GM12865 (cell line): ENCODE results near the gene HADHB.

Source experiments
- DNase-seq: peaks from one replicate; pipeline ENCODE4 v3.0.0; 2010; ENCODE audit warnings: low read depth
- H3K4me3 ChIP-seq: 2 replicates; pipeline ENCODE4 v1.5.1; 2011; ENCODE audit warnings: mild to moderate bottlenecking, low read depth, low read length, control low read depth
- TF ChIP-seq, protein P1 (sequence below): IDR thresholded peaks from 2 replicates; pipeline ENCODE4 v1.5.1; 2011; ENCODE audit warnings: low read length, control low read depth, low read depth, inconsistent platforms; ENCODE audit not compliant: insufficient read depth; ENCODE audit errors: missing control alignments

Gene HADHB

DNA sequence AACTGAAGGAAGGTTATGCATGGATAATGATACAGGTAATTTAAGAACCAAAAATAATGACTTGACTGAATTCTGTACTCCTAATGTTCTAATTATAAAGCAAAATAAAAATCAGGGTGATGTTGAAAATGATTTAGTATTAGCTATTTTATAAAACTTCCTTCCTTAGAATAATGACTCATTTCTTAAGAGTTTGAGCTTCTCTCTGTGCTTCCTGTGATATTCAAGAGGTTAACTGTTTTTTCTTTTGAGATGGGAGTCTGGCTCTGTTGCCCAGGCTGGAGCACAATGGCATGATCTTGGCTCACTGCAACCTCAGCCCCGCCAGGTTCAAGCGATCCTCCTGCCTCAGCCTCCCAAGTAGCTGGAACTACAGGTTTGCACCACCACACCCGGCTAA is 15.1 kb upstream of the HADHB start:
- no peak overlapping the region for H3K4me3 ChIP-seq
- TF ChIP-seq, protein P1, sequence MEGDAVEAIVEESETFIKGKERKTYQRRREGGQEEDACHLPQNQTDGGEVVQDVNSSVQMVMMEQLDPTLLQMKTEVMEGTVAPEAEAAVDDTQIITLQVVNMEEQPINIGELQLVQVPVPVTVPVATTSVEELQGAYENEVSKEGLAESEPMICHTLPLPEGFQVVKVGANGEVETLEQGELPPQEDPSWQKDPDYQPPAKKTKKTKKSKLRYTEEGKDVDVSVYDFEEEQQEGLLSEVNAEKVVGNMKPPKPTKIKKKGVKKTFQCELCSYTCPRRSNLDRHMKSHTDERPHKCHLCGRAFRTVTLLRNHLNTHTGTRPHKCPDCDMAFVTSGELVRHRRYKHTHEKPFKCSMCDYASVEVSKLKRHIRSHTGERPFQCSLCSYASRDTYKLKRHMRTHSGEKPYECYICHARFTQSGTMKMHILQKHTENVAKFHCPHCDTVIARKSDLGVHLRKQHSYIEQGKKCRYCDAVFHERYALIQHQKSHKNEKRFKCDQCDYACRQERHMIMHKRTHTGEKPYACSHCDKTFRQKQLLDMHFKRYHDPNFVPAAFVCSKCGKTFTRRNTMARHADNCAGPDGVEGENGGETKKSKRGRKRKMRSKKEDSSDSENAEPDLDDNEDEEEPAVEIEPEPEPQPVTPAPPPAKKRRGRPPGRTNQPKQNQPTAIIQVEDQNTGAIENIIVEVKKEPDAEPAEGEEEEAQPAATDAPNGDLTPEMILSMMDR, result no peak
- DNase-seq, result no peak

DNA sequence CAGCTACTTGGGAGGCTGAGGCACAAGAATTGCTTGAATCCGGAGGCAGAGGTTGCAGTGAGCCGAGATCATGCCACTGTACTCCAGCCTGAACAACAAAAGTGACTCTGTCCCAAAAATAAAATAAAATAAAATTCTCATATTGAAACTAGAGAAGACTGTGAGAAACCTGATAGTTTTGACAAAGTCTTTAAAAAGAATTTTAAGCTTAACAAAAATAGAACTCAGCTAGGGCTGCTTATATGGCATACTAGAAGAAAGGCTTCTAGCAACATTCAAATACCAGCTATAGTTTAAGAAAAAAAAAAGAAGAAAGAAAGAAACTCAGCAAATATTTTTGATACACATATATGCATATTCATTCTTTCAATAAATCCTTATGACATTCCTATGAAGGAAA is 13.9 kb upstream of the HADHB start:
- no peak for DNase-seq
- H3K4me3 ChIP-seq, result no peak overlapping the region
- TF ChIP-seq, protein P1, result no peak

DNA sequence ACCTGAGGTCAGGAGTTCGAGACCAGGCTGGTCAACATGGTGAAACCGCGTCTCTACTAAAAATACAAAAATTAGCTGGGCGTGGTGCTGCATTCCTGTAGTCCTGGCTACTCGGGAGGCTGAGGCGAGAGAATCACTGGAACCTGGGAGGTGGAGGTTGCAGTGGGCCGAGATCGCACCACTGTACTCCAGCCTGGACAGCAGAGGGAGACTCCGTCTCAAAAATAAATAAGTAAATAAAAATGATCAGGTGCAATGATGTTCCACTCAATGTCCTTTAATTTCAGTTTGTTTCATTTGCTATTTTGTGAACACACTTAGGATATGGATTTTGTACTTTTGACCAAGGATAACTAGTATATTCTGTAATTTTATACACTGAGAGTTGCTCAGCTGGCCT is 9.7 kb upstream of the HADHB start:
- TF ChIP-seq, protein P1, result no peak
- DNase-seq, result no peak
- no peak overlapping the region for H3K4me3 ChIP-seq

DNA sequence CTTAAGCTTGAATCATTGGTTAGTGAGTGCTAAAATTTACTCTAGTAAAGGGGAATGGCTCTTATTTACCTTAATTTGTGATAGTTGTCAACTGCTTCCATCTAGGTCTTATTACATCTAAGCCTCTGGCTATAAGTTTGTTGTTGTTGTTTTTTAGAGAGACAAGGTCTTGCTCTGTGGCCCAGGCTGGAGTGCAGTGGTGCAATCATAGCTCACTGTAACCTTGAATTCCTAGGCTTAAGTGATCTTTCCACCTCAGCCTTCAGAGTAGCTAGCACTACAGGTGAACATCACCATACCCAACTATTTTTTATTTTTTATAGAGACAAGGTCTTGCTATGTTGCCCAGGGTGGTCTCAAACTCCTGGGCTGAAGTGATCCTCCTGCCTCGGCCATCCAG is 6.9 kb upstream of the HADHB start:
- TF ChIP-seq, protein P1, result no peak
- no peak for DNase-seq
- no peak overlapping the region for H3K4me3 ChIP-seq

DNA sequence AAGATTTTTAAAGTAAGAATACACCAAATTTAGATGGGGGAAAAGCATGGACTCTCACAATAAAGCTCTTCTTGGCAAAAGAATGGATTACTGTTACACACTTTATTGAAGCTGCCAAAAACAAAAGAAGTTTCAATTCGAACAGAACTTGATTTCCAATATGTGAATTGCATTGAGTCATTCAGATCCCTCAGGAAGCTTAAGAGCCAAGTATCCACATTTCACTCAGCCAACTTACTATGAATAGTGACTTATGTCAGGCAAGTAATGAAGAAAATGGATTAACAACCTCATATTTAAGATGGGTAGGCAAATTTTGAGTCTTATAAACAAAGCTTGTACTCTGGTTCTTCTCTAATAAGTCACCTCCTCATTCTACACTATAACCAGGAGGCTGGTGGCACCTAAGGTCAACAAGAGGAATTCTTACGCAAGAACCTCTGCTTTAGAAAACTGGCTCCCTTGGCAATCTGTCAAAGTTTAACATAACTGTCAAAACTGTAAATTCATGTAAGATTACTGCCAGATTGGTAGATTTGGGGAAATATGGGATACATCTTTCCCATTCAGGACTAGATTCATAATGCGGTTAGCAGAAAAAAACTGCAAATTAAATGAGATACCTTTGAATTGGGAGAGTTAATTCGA is 6.3 kb upstream of the HADHB start:
- TF ChIP-seq, protein P1, result no peak
- DNase-seq, result no peak

DNA sequence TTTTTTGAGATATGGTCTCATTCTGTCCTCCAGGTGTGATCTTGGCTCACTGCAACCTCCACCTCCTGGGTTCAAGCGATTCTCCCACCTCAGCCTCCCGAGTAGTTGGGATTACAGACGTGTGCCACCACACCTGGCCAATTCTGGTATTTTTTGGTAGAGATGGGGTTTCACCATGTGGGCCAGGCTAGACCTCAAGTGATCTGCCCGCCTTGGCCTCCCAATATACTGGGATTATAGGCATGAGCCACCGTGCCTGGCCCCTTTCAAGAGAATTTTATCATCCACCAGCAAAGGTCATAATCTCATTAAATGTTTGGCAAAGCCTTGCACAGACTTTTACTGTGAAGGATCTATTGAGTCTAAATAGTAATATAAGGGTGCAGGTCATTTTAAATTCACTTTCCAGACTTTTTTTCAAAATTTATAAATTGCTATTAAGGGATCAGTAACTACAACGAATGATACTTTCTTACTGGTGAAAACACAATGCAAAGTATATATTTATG is 2.8 kb upstream of the HADHB start:
- H3K4me3 ChIP-seq, result peak overlapping the region; percentile 95; the same call in 1 of the 2 replicates
- TF ChIP-seq, protein P1, result no peak
- DNase-seq, result no peak

More for the DNA sequence above, 6.3 kb upstream of the HADHB start:
- no peak overlapping the region for H3K4me3 ChIP-seq

DNA sequence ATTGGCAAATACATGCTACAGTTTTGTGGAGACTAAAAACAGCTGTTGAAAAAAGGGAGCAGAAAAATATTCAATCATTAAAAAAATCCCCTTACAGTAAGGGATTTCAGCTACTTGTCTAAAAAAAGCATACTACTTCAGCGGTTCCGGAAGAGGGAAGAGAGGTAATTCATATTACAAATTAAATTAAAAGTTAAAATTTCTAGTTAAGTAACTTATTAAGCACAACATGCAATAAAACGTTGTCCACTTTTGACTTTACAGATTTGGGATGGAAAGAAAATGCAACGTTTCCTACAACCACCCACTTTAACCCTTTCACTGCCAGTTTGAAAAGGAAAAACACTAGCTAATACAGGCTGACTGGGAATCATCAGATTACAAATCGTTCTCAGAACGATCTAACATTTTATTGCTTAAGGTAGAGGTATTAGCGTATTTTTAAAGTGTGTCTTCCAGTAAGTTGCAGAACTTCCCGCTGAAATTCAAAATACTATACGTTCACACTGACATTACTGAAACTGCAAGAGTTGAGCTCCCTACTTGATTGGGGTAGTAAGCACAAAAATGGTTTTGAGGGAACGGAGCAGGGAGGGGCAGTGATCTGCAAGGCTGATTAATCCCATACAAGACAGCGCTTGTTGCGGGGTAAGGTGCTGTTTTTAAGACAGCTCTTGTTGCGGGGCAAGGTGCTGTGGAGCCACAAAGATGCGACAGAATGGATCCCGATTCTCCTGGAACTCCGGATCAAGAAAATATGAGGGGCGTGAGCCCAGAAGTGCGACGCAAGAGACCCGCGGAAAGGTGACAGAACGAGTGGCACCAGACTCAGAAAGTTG is 1.1 kb upstream of the HADHB start:
- H3K4me3 ChIP-seq, result peak overlapping the region; percentile 95
- TF ChIP-seq, protein P1, result no peak
- DNase-seq, result peak; percentile 43
